NCI-H345 (cell line): ENCODE results near the gene P3H4.
A peak's percentile ranks its signal among the peaks of the same experiment; 100 is the strongest.
"Not testable (repeated sequence)": the region's sequence is repeated elsewhere in the genome, so short reads cannot be mapped to it uniquely, and the experiment has no call there.

ENCODE experiments used
- DNase-seq: peaks from one replicate; lab custom pipeline; 2025; lab: John Stamatoyannopoulos, UW

P3H4 gene

GRCh38 chr17:41811549-41812380 lies at the start of gene P3H4:
Gene P3H4 (minus strand): TSS chr17:41811949. CDS start chr17:41811915, 34 bp downstream.
- DNase-seq = peak; percentile 76

- DNase-seq = no peak
Observed at GRCh38 chr17:41860254-41860931, 48.6 kb upstream of the P3H4 start.

- not testable (repeated sequence) for DNase-seq
Observed at GRCh38 chr17:41851382-41851781, 39.6 kb upstream of the P3H4 start.

- no peak for DNase-seq
Observed at GRCh38 chr17:41849251-41849990, 37.7 kb upstream of the P3H4 start.

GRCh38 chr17:41848788-41849187 lies 37.0 kb upstream of the P3H4 start:
- no peak for DNase-seq

GRCh38 chr17:41844971-41845370 lies 33.2 kb upstream of the P3H4 start:
- DNase-seq = no peak

GRCh38 chr17:41840781-41841180 lies 29.0 kb upstream of the P3H4 start:
- DNase-seq = not testable (repeated sequence)

GRCh38 chr17:41839448-41839847 lies 27.7 kb upstream of the P3H4 start:
- not testable (repeated sequence) for DNase-seq

GRCh38 chr17:41837761-41838538 lies 26.2 kb upstream of the P3H4 start, which contains the start of gene KLHL10:
Gene KLHL10 (plus strand): TSS chr17:41837825. CDS start chr17:41837933, 108 bp downstream.
- no peak for DNase-seq

GRCh38 chr17:41836550-41837196 lies 24.9 kb upstream of the P3H4 start:
- no peak for DNase-seq

GRCh38 chr17:41835800-41836549 lies 24.2 kb upstream of the P3H4 start, which contains the start of gene NT5C3B:
Gene NT5C3B (minus strand): TSS chr17:41836232. CDS start chr17:41836193, 39 bp downstream.
- peak; percentile 28 for DNase-seq

- DNase-seq = no peak
Observed at GRCh38 chr17:41835214-41835799, 23.6 kb upstream of the P3H4 start.

GRCh38 chr17:41829961-41830360 lies 18.2 kb upstream of the P3H4 start:
- not testable (repeated sequence) for DNase-seq

GRCh38 chr17:41825175-41825845 lies 13.6 kb upstream of the P3H4 start:
- DNase-seq = no peak

- DNase-seq = no peak
Observed at GRCh38 chr17:41824086-41824485, 12.3 kb upstream of the P3H4 start.

- DNase-seq = no peak
Observed at GRCh38 chr17:41823580-41823979, 11.8 kb upstream of the P3H4 start.

GRCh38 chr17:41823141-41823524 lies 11.4 kb upstream of the P3H4 start:
- no peak for DNase-seq

- no peak for DNase-seq
Observed at GRCh38 chr17:41822216-41823140, 10.7 kb upstream of the P3H4 start.
